ENCODE measurements around the gene VWA8. TPM values are rescaled to one million over a fixed set of nuclear protein-coding genes. Genes with fewer than 3 reads are reported as not detected.
A peak's percentile ranks its signal among the peaks of the same experiment; 100 is the strongest.

Gene VWA8
- polyA plus RNA-seq, 1 donor (not counting 4 experiments of a cell fraction or from before 2014, with no cell fraction given): 17.8 TPM

- Histone ChIP-seq H2AFZ (ENCODE audit: control insufficient read depth, low read length) (no peak overlapping the region), H3K79me2 (ENCODE audit: control insufficient read depth, insufficient read depth, low read length) (no peaks in the 10 kb centered on the region), H3K4me2 (ENCODE audit: control insufficient read depth, extremely low read depth, insufficient read depth, low read depth, low read length) (no peak overlapping the region), H3K27ac (ENCODE audit: control insufficient read depth, insufficient read depth, low read length) (no peak overlapping the region), H4K20me1 (ENCODE audit: control insufficient read depth, extremely low read depth, insufficient read depth, low read length) (no peaks in the 10 kb centered on the region), H3K4me3 (ENCODE audit: control insufficient read depth in 2 of 3, extremely low read depth in 1 of 3, insufficient read depth in 2 of 3, low read depth in 1 of 3, low read length in 3 of 3) (no peak overlapping the region), H3K4me1 (ENCODE audit: control insufficient read depth, extremely low read depth, insufficient read depth, low read length) (no peaks in the 10 kb centered on the region), H3K9me1 (ENCODE audit: control insufficient read depth, extremely low read depth, insufficient read depth, low read length) (no peaks in the 10 kb centered on the region), H3K27me3 (ENCODE audit: control insufficient read depth, extremely low read depth, insufficient read depth, low read length) (no peaks in the 10 kb centered on the region), H3K9me3 (ENCODE audit: control insufficient read depth, low read depth, low read length) (no peaks in the 10 kb centered on the region), H3K36me3 (ENCODE audit: control insufficient read depth in 2 of 2, extremely low read depth in 1 of 2, insufficient read depth in 2 of 2, low read length in 2 of 2) (peaks cover 0 to 2% of the 10 kb centered on the region in 2 experiments), H3K9ac (ENCODE audit: control insufficient read depth, extremely low read depth, insufficient read depth, low read length) (no peak overlapping the region)
- no peak for FAIRE-seq
- no peak for TF ChIP-seq CTCF (optimal IDR thresholded peaks at IDR 0.05 in 1 of 3, IDR thresholded peaks at IDR 0.05 in 1 of 3, conservative IDR thresholded peaks at IDR 0.05 in 1 of 3; ENCODE audit: extremely low read depth in 1 of 3, insufficient read depth in 2 of 3, low read length in 3 of 3)
- TF ChIP-seq EZH2 (IDR thresholded peaks at IDR 0.05; ENCODE audit: low read length): no peak
- no peak for DNase-seq (ENCODE audit: low read depth, low spot score)
- dilution Hi-C loops (cut with MboI; ENCODE audit: extremely low pct_ligation_motif_present, low sequenced_read_pairs): no loop called here
Observed at GRCh38 chr13:41660411-41660810, 300.5 kb downstream of the VWA8 start.

GRCh38 chr13:41658057-41658661 lies 302.8 kb downstream of the VWA8 start:
- Histone ChIP-seq H3K27ac (ENCODE audit: control insufficient read depth, insufficient read depth, low read length) (no peak overlapping the region), H3K4me1 (ENCODE audit: control insufficient read depth, extremely low read depth, insufficient read depth, low read length) (no peaks in the 10 kb centered on the region), H3K4me3 (ENCODE audit: control insufficient read depth in 2 of 3, extremely low read depth in 1 of 3, insufficient read depth in 2 of 3, low read depth in 1 of 3, low read length in 3 of 3) (no peak overlapping the region), H3K4me2 (ENCODE audit: control insufficient read depth, extremely low read depth, insufficient read depth, low read depth, low read length) (no peak overlapping the region), H3K9ac (ENCODE audit: control insufficient read depth, extremely low read depth, insufficient read depth, low read length) (no peak overlapping the region), H2AFZ (ENCODE audit: control insufficient read depth, low read length) (no peak overlapping the region), H4K20me1 (ENCODE audit: control insufficient read depth, extremely low read depth, insufficient read depth, low read length) (no peaks in the 10 kb centered on the region), H3K79me2 (ENCODE audit: control insufficient read depth, insufficient read depth, low read length) (no peaks in the 10 kb centered on the region), H3K36me3 (ENCODE audit: control insufficient read depth in 2 of 2, extremely low read depth in 1 of 2, insufficient read depth in 2 of 2, low read length in 2 of 2) (no peaks in the 10 kb centered on the region), H3K9me1 (ENCODE audit: control insufficient read depth, extremely low read depth, insufficient read depth, low read length) (no peaks in the 10 kb centered on the region), H3K9me3 (ENCODE audit: control insufficient read depth, low read depth, low read length) (no peaks in the 10 kb centered on the region), H3K27me3 (ENCODE audit: control insufficient read depth, extremely low read depth, insufficient read depth, low read length) (no peaks in the 10 kb centered on the region)
- DNase-seq (ENCODE audit: low read depth, low spot score): no peak
- no peak for FAIRE-seq
- peak in 1 of 3 experiments; percentile 6 for TF ChIP-seq CTCF (optimal IDR thresholded peaks at IDR 0.05 in 1 of 3, IDR thresholded peaks at IDR 0.05 in 1 of 3, conservative IDR thresholded peaks at IDR 0.05 in 1 of 3; ENCODE audit: extremely low read depth in 1 of 3, insufficient read depth in 2 of 3, low read length in 3 of 3)
- no peak for TF ChIP-seq EZH2 (IDR thresholded peaks at IDR 0.05; ENCODE audit: low read length)
- dilution Hi-C loops (cut with MboI; ENCODE audit: extremely low pct_ligation_motif_present, low sequenced_read_pairs): no loop called here
